GM06990 (cell line): ENCODE measurements around the gene VEGFA.

ENCODE experiments used
- DNase-seq: peaks from one replicate; pipeline ENCODE4 v3.0.0-alpha.2; 2011; ENCODE audit not compliant: insufficient read length; ENCODE audit errors: extremely low read depth
- H3K27me3 ChIP-seq: replicated peaks from 2 replicates; pipeline ENCODE4 v1.6.0; 2011; ENCODE audit warnings: low read length; ENCODE audit not compliant: control insufficient read depth, insufficient read depth
- H3K36me3 ChIP-seq: 2 replicates; pipeline ENCODE4 v1.5.1; 2011; ENCODE audit warnings: low read length; ENCODE audit not compliant: control insufficient read depth, insufficient read depth
- H3K4me3 ChIP-seq: replicated peaks from 2 replicates; pipeline ENCODE4 v1.5.1; 2011; ENCODE audit warnings: low read depth, mild to moderate bottlenecking, control low read depth, low read length
- TF ChIP-seq, protein P1 (sequence below): IDR thresholded peaks from 2 replicates; pipeline ENCODE4 v1.5.1; 2011; ENCODE audit warnings: low read length, control low read depth, mild to moderate bottlenecking, inconsistent platforms; ENCODE audit not compliant: insufficient read depth, poor library complexity, severe bottlenecking

The VEGFA gene

DNA sequence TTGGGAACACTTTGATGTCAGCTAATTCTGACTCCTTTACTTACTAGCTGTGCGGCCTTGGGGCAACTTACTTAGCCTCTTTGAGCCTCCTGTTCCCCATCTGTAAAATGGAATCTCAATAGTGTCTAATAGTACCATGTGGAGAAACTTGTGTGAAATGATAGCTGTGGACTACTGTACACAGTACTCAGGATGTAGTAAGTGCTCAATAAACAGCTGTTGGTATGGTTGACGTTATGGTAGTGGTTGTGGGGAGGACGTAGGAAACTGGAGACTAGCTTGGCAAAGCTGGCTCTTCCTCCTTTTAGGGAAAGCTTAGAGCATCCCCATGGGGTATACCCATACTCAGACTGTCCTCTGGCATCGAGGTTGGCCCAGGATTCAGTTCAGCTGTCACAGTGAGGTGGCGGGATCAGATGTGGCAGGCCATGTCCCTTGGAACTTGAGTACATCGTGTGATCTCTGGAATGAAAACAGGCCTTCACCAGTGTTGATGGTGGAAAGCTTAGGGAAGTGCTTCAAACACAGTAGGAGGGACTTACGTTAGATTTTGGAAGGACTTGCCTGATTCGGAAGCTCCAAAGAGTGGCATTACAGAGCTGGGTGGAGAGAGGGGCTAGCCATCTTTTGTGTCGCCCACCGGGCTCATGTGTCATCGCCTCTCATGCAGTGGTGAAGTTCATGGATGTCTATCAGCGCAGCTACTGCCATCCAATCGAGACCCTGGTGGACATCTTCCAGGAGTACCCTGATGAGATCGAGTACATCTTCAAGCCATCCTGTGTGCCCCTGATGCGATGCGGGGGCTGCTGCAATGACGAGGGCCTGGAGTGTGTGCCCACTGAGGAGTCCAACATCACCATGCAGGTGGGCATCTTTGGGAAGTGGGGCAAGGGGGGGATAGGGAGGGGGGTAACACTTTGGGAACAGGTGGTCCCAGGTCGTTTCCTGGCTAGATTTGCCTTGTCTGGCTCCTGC lies 7.1 kb downstream of the VEGFA start:
- no peak for DNase-seq
- Histone ChIP-seq H3K4me3 (no peak overlapping the region), H3K27me3 (no peaks in the 10 kb centered on the region), H3K36me3 (peaks cover 28% of the 10 kb centered on the region)
- TF ChIP-seq, protein P1, sequence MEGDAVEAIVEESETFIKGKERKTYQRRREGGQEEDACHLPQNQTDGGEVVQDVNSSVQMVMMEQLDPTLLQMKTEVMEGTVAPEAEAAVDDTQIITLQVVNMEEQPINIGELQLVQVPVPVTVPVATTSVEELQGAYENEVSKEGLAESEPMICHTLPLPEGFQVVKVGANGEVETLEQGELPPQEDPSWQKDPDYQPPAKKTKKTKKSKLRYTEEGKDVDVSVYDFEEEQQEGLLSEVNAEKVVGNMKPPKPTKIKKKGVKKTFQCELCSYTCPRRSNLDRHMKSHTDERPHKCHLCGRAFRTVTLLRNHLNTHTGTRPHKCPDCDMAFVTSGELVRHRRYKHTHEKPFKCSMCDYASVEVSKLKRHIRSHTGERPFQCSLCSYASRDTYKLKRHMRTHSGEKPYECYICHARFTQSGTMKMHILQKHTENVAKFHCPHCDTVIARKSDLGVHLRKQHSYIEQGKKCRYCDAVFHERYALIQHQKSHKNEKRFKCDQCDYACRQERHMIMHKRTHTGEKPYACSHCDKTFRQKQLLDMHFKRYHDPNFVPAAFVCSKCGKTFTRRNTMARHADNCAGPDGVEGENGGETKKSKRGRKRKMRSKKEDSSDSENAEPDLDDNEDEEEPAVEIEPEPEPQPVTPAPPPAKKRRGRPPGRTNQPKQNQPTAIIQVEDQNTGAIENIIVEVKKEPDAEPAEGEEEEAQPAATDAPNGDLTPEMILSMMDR: no peak

DNA sequence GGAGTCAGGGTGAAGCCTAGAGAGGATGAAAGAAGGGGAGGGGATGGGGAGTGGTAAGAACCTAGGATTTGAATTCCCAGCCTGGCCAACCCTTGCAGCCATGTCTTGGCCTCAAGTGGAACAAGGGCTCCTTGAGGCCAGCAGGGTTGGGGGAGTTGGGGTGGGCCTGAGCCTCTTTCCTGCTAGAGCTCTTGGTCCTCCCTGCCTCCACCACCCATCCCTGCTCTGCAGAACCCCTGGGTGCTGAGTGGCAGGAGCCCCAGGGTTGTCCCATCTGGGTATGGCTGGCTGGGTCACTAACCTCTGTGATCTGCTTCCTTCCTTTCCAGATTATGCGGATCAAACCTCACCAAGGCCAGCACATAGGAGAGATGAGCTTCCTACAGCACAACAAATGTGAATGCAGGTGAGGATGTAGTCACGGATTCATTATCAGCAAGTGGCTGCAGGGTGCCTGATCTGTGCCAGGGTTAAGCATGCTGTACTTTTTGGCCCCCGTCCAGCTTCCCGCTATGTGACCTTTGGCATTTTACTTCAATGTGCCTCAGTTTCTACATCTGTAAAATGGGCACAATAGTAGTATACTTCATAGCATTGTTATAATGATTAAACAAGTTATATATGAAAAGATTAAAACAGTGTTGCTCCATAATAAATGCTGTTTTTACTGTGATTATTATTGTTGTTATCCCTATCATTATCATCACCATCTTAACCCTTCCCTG lies 8.3 kb downstream of the VEGFA start:
- no peaks in the 10 kb centered on the region for H3K27me3 ChIP-seq
- DNase-seq: no peak
- no peak overlapping the region for H3K4me3 ChIP-seq
- TF ChIP-seq, protein P1: no peak
- H3K36me3 ChIP-seq: peaks cover 38% of the 10 kb centered on the region

DNA sequence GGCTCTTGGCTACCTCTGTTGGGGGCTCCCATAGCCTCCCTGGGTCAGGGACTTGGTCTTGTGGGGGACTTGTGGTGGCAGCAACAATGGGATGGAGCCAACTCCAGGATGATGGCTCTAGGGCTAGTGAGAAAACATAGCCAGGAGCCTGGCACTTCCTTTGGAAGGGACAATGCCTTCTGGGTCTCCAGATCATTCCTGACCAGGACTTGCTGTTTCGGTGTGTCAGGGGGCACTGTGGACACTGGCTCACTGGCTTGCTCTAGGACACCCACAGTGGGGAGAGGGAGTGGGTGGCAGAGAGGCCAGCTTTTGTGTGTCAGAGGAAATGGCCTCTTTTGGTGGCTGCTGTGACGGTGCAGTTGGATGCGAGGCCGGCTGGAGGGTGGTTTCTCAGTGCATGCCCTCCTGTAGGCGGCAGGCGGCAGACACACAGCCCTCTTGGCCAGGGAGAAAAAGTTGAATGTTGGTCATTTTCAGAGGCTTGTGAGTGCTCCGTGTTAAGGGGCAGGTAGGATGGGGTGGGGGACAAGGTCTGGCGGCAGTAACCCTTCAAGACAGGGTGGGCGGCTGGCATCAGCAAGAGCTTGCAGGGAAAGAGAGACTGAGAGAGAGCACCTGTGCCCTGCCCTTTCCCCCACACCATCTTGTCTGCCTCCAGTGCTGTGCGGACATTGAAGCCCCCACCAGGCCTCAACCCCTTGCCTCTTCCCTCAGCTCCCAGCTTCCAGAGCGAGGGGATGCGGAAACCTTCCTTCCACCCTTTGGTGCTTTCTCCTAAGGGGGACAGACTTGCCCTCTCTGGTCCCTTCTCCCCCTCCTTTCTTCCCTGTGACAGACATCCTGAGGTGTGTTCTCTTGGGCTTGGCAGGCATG lies 9.2 kb downstream of the VEGFA start:
- DNase-seq: no peak
- H3K36me3 ChIP-seq: peaks cover 39% of the 10 kb centered on the region
- H3K4me3 ChIP-seq: no peak overlapping the region
- no peaks in the 10 kb centered on the region for H3K27me3 ChIP-seq
- TF ChIP-seq, protein P1: no peak

DNA sequence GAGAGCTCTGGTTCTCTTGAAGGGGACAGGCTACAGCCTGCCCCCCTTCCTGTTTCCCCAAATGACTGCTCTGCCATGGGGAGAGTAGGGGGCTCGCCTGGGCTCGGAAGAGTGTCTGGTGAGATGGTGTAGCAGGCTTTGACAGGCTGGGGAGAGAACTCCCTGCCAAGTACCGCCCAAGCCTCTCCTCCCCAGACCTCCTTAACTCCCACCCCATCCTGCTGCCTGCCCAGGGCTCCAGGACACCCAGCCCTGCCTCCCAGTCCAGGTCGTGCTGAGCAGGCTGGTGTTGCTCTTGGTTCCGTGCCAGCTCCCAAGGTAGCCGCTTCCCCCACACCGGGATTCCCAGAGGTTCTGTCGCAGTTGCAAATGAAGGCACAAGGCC lies 9.8 kb downstream of the VEGFA start:
- H3K4me3 ChIP-seq: no peak overlapping the region
- no peaks in the 10 kb centered on the region for H3K27me3 ChIP-seq
- peaks cover 39% of the 10 kb centered on the region for H3K36me3 ChIP-seq
- TF ChIP-seq, protein P1: no peak
- DNase-seq: no peak

DNA sequence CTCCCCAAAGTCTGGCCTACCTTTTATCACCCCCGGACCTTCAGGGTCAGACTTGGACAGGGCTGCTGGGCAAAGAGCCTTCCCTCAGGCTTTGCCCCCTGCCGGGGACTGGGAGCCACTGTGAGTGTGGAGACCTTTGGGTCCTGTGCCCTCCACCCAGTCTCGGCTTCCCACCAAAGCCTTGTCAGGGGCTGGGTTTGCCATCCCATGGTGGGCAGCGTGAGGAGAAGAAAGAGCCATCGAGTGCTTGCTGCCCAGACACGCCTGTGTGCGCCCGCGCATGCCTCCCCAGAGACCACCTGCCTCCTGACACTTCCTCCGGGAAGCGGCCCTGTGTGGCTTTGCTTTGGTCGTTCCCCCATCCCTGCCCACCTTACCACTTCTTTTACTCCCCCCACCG lies 10.3 kb downstream of the VEGFA start:
- Histone ChIP-seq H3K4me3 (no peak overlapping the region), H3K36me3 (peaks cover 43% of the 10 kb centered on the region), H3K27me3 (no peaks in the 10 kb centered on the region)
- no peak for DNase-seq
- TF ChIP-seq, protein P1: no peak
